ENCODE data around the gene MCM6. TPM values are rescaled to one million over a fixed set of nuclear protein-coding genes. Genes with fewer than 3 reads are reported as not detected.

The MCM6 gene
- total RNA-seq, 1 donor from 2014 or later = 3.7 TPM

- TF ChIP-seq CTCF (IDR thresholded peaks at IDR 0.05; ENCODE audit: insufficient read depth, low read length, severe bottlenecking) = no peak
- DNase-seq (ENCODE audit: low read depth) (no peak), FAIRE-seq (no peak)
- Histone ChIP-seq H3K4me3 (ENCODE audit: low read depth, low read length) (no peak overlapping the region), H3K36me3 (ENCODE audit: control insufficient read depth, insufficient read depth, low read length) (no peaks in the 10 kb centered on the region), H3K27me3 (ENCODE audit: control insufficient read depth, insufficient read depth, low read length) (no peaks in the 10 kb centered on the region)
Observed at GRCh38 chr2:135825550-135826176, 50.6 kb downstream of the MCM6 start.

GRCh38 chr2:135825131-135825530 lies 51.1 kb downstream of the MCM6 start:
- H3K4me3 ChIP-seq (ENCODE audit: low read depth, low read length) = no peak overlapping the region
- no peaks in the 10 kb centered on the region for H3K36me3 ChIP-seq (ENCODE audit: control insufficient read depth, insufficient read depth, low read length)
- no peak for FAIRE-seq
- no peak for TF ChIP-seq CTCF (IDR thresholded peaks at IDR 0.05; ENCODE audit: insufficient read depth, low read length, severe bottlenecking)
- H3K27me3 ChIP-seq (ENCODE audit: control insufficient read depth, insufficient read depth, low read length) = no peaks in the 10 kb centered on the region
- DNase-seq (ENCODE audit: low read depth) = no peak

GRCh38 chr2:135822855-135823254 lies 53.4 kb downstream of the MCM6 start:
- TF ChIP-seq CTCF (IDR thresholded peaks at IDR 0.05; ENCODE audit: insufficient read depth, low read length, severe bottlenecking) = no peak
- DNase-seq (ENCODE audit: low read depth) (no peak), FAIRE-seq (no peak)
- Histone ChIP-seq H3K4me3 (ENCODE audit: low read depth, low read length) (no peak overlapping the region), H3K36me3 (ENCODE audit: control insufficient read depth, insufficient read depth, low read length) (no peaks in the 10 kb centered on the region), H3K27me3 (ENCODE audit: control insufficient read depth, insufficient read depth, low read length) (no peaks in the 10 kb centered on the region)

GRCh38 chr2:135821190-135821589 lies 55.1 kb downstream of the MCM6 start:
- Histone ChIP-seq H3K4me3 (ENCODE audit: low read depth, low read length) (no peak overlapping the region), H3K27me3 (ENCODE audit: control insufficient read depth, insufficient read depth, low read length) (no peaks in the 10 kb centered on the region), H3K36me3 (ENCODE audit: control insufficient read depth, insufficient read depth, low read length) (no peaks in the 10 kb centered on the region)
- FAIRE-seq = no peak
- TF ChIP-seq CTCF (IDR thresholded peaks at IDR 0.05; ENCODE audit: insufficient read depth, low read length, severe bottlenecking) = no peak
- no peak for DNase-seq (ENCODE audit: low read depth)

- Histone ChIP-seq H3K4me3 (ENCODE audit: low read depth, low read length) (no peak overlapping the region), H3K36me3 (ENCODE audit: control insufficient read depth, insufficient read depth, low read length) (no peaks in the 10 kb centered on the region)
- FAIRE-seq = no peak
Observed at GRCh38 chr2:135820003-135820618, 56.1 kb downstream of the MCM6 start.

More at GRCh38 chr2:135820003-135820618, 56.1 kb downstream of the MCM6 start:
- TF ChIP-seq CTCF (IDR thresholded peaks at IDR 0.05; ENCODE audit: insufficient read depth, low read length, severe bottlenecking) = no peak
- no peaks in the 10 kb centered on the region for H3K27me3 ChIP-seq (ENCODE audit: control insufficient read depth, insufficient read depth, low read length)
- DNase-seq (ENCODE audit: low read depth) = no peak

All from bronchial epithelial cell (primary cell).